Stimulated activated CD4-positive, alpha-beta T cell treated with anti-CD3 and anti-CD28 coated beads, Interleukin-4, amount 100 ng/mL, for 48 hours (primary cell): Measurements from ENCODE around the gene ZNF692.
A peak's percentile ranks its signal among the peaks of the same experiment; 100 is the strongest.

Source experiments
- DNase-seq, 2 donors: peaks; one replicate each; pipeline ENCODE4 v3.0.0-alpha.2; 2020; ENCODE audit warnings: low read depth in 2 of 2

Gene ZNF692

DNA sequence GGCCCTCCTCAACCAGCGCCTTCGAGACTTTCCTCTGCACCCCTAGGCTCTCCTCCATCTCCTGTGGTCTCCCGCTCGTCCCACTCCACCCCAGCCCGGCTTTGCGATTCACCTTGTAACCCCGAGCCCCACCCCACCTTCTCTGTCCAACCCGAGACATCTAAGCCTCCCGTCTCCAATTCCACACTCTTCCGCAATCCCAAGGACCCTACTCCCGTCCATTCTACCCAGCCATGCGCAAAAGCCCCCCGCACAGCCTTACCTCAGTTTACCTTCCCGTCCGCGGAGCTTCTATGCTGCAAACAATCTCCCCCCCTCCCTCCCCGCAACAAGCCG is 33.3 kb downstream of the ZNF692 start:
- DNase-seq = peak in 1 of 2 donors; percentile 22

- DNase-seq = no peak
Measured at GRCh38 chr1:248825136-248825535, 33.7 kb downstream of the ZNF692 start.

DNA sequence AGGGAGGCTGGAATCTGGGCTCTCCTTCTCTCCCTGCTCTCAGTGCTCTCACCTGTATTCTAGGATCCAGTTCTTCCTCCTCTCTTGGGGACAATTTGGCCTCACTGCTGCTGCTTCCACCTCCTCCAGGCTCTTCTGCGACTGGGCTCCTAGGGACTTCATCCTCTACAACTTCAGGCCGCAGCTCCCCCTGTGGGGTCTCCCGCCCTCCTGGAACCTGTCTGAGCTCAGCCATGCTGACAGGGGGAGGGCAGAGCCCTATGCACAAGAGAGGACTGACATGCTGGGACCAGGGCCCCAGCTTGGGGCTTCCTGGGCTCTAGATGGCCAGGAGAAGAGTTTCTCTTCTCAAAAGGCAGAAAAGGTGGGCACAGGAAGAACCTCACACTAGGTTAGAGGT is 34.2 kb downstream of the ZNF692 start:
- no peak for DNase-seq

DNA sequence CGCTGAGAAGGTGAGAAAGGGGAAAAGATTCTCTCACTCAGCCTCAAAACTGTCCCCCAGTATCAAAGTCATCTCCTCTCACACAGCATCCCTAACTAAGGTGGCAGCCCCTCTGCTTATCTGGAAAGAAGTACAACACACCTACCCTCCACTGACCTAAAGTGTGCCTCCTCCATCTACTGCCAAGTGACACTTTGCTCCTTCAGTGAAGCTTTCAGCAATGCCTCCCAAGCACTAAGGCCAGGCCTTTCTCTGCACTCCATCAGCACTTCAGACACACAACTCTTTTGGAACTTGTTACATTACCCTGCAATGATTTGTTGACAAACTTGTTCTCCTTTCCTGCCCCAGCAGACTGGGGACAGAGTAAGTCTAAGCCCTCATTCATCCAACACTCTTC is 34.6 kb downstream of the ZNF692 start:
- DNase-seq = no peak

DNA sequence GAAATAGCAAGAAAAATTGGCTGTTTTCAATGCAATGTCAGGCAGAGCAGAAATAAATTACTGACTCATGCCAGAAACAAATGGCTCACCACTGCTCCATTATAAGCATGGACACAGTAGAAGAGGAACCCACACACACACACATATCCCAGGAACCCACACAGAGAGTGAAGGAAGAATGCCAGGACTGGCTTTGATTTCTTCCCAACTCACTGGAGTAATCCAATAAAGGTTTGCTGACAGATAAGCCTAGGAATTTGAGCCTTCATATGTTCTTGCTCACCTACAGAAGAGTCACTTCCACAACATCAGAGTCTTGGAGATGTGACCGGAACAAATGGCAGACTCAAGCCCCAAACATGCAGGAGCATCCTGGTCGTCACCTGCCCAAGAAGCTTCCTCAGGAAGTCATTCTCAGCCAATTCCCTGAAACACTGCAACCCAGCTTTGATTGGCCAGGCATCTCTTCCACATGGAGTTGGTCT is 35.3 kb downstream of the ZNF692 start:
- no peak for DNase-seq

- DNase-seq = no peak
Measured at GRCh38 chr1:248822148-248823032, 36.5 kb downstream of the ZNF692 start.

GRCh38 chr1:248821641-248822040 is 37.2 kb downstream of the ZNF692 start:
- DNase-seq = no peak

- no peak for DNase-seq
Measured at GRCh38 chr1:248821101-248821500, 37.8 kb downstream of the ZNF692 start.

- no peak for DNase-seq
Measured at GRCh38 chr1:248820041-248820585, 38.8 kb downstream of the ZNF692 start.

GRCh38 chr1:248818505-248819374 is 40.1 kb downstream of the ZNF692 start:
- no peak for DNase-seq

GRCh38 chr1:248817065-248817464 is 41.8 kb downstream of the ZNF692 start:
- no peak for DNase-seq

DNA sequence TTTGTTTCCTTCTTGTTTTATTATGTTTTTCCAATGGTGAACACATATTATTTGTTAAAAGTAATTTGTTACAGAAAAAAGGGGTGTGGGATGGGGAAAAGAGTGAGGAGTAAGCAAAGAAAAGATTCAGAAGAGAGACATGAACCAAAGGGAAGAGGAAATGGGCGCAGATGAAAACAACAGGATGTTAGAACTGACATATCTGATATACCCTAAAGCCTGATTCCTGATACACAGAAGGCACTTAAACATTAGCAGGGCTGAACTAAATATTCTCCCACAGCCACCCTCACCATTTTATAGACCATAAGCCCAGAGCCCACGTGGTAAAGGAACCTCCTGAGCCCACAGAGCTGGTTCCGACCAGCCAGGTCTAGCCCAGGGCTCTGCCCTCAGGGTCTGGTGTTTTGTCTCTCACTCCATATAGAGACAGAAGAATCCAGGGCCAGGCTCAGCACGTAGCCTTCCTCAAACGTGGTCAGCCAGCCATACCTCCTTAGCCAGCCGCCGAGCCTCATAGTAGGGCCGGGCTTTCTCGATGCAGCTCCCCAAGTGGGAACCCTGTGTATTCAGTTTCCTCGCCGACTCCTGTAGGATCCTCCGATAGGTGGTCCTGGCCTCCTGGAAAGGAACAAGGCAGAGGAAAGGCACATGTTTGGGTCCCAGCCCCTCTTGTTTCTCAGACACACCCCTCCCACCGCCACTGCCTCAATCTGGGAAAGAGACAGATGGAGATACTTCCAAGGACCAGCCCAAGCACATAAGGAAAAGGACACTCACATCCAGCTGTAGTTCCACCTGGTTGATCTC is 42.6 kb downstream of the ZNF692 start:
- DNase-seq = no peak

- no peak for DNase-seq
Measured at GRCh38 chr1:248815407-248816034, 43.4 kb downstream of the ZNF692 start.

- DNase-seq = no peak
Measured at GRCh38 chr1:248814351-248814750, 44.5 kb downstream of the ZNF692 start.

- no peak for DNase-seq
Measured at GRCh38 chr1:248813546-248813945, 45.3 kb downstream of the ZNF692 start.

DNA sequence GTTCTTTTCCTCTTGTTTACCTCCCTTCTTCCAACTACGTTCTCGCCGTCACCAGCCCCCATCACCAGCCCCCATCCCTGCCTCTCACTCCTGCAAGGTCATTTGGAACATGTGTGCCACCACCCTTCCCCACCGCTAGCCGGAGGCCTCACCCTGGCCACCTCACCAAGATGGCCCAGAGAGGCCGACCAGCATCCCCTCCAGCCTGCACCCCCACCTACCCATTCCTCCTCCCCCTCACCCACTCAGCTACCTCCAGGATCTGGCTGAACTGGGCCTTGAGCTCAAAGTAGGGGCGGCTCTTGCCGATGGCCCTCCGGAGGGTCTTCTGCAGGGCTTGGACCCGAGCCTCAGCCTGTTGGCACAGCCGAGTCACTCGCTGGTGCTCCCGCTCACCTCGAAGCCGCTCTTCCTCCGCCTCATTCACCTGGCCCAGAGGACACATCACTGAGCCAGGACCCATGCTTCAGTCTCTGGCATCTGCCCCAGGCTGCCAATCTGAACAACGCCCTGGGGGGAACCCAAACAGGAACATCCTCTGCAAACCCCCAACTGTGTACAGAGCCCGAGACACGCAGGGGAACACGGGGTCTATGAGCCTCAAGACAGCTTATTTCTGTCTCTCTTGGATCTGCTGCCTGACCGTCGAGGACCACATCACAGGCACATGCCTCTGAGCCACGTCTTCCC is 46.0 kb downstream of the ZNF692 start:
- DNase-seq = no peak

DNA sequence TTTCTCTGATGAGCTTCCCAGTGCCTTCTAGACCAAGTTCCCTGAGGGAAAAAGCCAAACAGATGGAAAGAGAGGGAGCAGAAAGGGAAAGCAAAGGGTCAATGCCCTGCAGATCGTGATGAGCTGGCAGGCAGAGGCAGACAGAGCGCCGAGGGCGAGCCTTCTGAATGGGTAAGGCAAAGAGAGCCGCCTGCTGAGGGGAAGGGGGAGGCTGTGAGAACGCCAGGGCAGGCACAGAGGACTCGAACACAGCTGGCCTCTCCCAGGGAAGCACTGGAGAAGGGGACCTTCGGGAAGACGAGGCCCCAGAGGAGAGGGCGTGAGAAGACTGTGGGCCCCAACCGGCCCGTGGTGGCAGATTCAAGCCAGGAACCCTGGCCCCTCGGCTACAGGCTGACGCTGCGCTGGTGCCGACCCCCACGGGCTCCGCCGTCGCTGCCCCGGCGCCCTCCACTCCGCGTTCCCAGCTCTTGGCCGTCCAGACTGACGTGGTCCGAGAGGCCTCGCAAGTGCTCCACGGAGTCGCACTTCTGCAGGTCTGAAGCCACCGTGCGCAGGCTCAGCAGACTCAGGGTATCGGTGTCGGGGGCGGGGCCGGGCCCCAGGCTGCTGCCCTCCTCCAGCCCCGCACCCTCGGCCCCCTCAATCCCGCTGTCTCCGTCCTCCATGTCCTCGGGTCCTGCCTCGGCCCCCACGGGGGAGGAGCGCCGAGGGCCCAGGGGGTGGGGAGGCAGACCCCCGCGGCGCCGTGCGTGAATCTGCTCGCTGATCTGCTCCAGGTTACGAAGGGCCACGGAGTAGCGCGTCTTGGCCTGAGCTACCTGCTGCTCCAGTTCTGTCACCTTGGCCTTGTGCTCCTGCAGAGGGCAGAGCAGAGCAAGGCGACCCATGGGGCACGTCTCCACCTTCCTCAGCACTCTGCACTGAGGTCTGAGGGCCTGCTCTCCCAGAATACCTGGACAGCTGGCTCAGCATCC is 47.1 kb downstream of the ZNF692 start:
- no peak for DNase-seq

GRCh38 chr1:248810727-248811513 is 48.0 kb downstream of the ZNF692 start:
- no peak for DNase-seq
